WTC11 (cell line): Measurements from ENCODE around the gene C1orf174. TPM values are rescaled to one million over a fixed set of nuclear protein-coding genes. Genes with fewer than 3 reads are reported as not detected.

Experiments used
- ATAC-seq: fragments of 200-7000 bp; cut with Tn5 transposase; 2 replicates; pipeline ENCODE4 v1.10.0; 2021; ENCODE audit warnings: mild to moderate bottlenecking, moderate library complexity
- CTCF ChIA-PET: fragments of 300-600 bp; sonication (Branson Sonifier 250); formaldehyde crosslinking; loops from one replicate; lab custom pipeline; 2021; ENCODE audit warnings: antibody characterized with exemption; lab: Charles Lee
- POLR2A ChIA-PET: fragments of 350-600 bp; sonication (Branson Sonifier 250); formaldehyde crosslinking; loops from one replicate; lab custom pipeline; 2021; ENCODE audit warnings: antibody characterized with exemption; lab: Charles Lee
- DNase-seq: peaks from one replicate; pipeline ENCODE4 v3.0.0; 2021; ENCODE audit warnings: low spot score
- H3K27ac Mint-ChIP-seq: 2 replicates; pipeline ENCODE4 v1.8.0; 2021; ENCODE audit warnings: mixed read lengths
- H3K27me3 Mint-ChIP-seq: 2 replicates; pipeline ENCODE4 v1.8.0; 2021; ENCODE audit warnings: low read depth, mild to moderate bottlenecking, moderate library complexity, mixed read lengths
- H3K36me3 Mint-ChIP-seq: 2 replicates; pipeline ENCODE4 v1.8.0; 2021; ENCODE audit warnings: mixed read lengths
- H3K4me1 Mint-ChIP-seq: 2 replicates; pipeline ENCODE4 v1.8.0; 2022; ENCODE audit warnings: mixed read lengths
- H3K4me3 Mint-ChIP-seq: 2 replicates; pipeline ENCODE4 v1.8.0; 2021; ENCODE audit warnings: mild to moderate bottlenecking, moderate library complexity, mixed read lengths
- H3K9me3 Mint-ChIP-seq: 2 replicates; pipeline ENCODE4 v1.8.0; 2021; ENCODE audit warnings: mixed read lengths
- CREB1 ChIP-seq: sonication (generic); formaldehyde crosslinking; IDR thresholded peaks from 2 replicates; pipeline ENCODE4 v1.8.0; 2023; ENCODE audit warnings: mild to moderate bottlenecking, missing genetic modification reagents
- FOXK1 ChIP-seq: sonication (generic); formaldehyde crosslinking; IDR thresholded peaks from 2 replicates; pipeline ENCODE4 v1.8.0; 2022; ENCODE audit warnings: mild to moderate bottlenecking, moderate library complexity, missing genetic modification reagents
- HMGA2 ChIP-seq: fragments of 250-450 bp; sonication (Bioruptor Pico); IDR thresholded peaks from 2 replicates; pipeline ENCODE4 v1.4.0; 2021; ENCODE audit warnings: mild to moderate bottlenecking, moderate library complexity
- IRF2 ChIP-seq: sonication (generic); formaldehyde crosslinking; IDR thresholded peaks from 2 replicates; pipeline ENCODE4 v1.8.0; 2022; ENCODE audit warnings: low read depth, missing genetic modification reagents, borderline replicate concordance
- JAZF1 ChIP-seq: fragments of 250-450 bp; sonication (Bioruptor Pico); IDR thresholded peaks from 2 replicates; pipeline ENCODE4 v1.9.0; 2021; ENCODE audit warnings: moderate library complexity, mild to moderate bottlenecking, inconsistent platforms
- SMAD3 ChIP-seq: sonication (generic); formaldehyde crosslinking; IDR thresholded peaks from 2 replicates; pipeline ENCODE4 v1.8.0; 2022; ENCODE audit warnings: missing genetic modification reagents, mild to moderate bottlenecking, borderline replicate concordance
- TCF7 ChIP-seq: sonication (generic); formaldehyde crosslinking; IDR thresholded peaks from 2 replicates; pipeline ENCODE4 v1.8.0; 2022; ENCODE audit warnings: mild to moderate bottlenecking, low read depth, missing genetic modification reagents, moderate library complexity
- TEAD1 ChIP-seq: sonication (generic); formaldehyde crosslinking; IDR thresholded peaks from 2 replicates; pipeline ENCODE4 v1.8.0; 2022; ENCODE audit warnings: mild to moderate bottlenecking, missing genetic modification reagents
- ZNF219 ChIP-seq: sonication (generic); formaldehyde crosslinking; IDR thresholded peaks from 2 replicates; pipeline ENCODE4 v1.8.0; 2023; ENCODE audit warnings: missing genetic modification reagents, mild to moderate bottlenecking, borderline replicate concordance
- ZNF396 ChIP-seq: fragments of 250-450 bp; sonication (Bioruptor Pico); IDR thresholded peaks from 2 replicates; pipeline ENCODE4 v1.8.0; 2021; ENCODE audit warnings: mild to moderate bottlenecking, moderate library complexity, borderline replicate concordance
- ZNF671 ChIP-seq: fragments of 250-450 bp; sonication (Bioruptor Pico); IDR thresholded peaks from 2 replicates; pipeline ENCODE4 v1.8.0; 2021; ENCODE audit warnings: mild to moderate bottlenecking
- total RNA-seq: library from RNA; stranded (reverse); gene quantifications from 3 replicates; pipeline ENCODE4 v1.2.3, GENCODE V29; 2021
- TF ChIP-seq, protein P1 (sequence below): sonication (generic); formaldehyde crosslinking; IDR thresholded peaks from 2 replicates; pipeline ENCODE4 v1.8.0; 2022; ENCODE audit warnings: mild to moderate bottlenecking, missing genetic modification reagents
- TF ChIP-seq, protein P2 (sequence below): sonication (generic); formaldehyde crosslinking; IDR thresholded peaks from 2 replicates; pipeline ENCODE4 v1.8.1; 2023; ENCODE audit warnings: mild to moderate bottlenecking, missing genetic modification reagents, moderate library complexity
- TF ChIP-seq, protein P3 (sequence below): fragments of 250-450 bp; sonication (Bioruptor Pico); IDR thresholded peaks from 2 replicates; pipeline ENCODE4 v1.9.0; 2021; ENCODE audit warnings: mild to moderate bottlenecking
- TF ChIP-seq, protein P4 (sequence below): sonication (generic); formaldehyde crosslinking; IDR thresholded peaks from 2 replicates; pipeline ENCODE4 v1.8.0; 2022; ENCODE audit warnings: mild to moderate bottlenecking, missing genetic modification reagents
- TF ChIP-seq, protein P5 (sequence below): sonication (generic); formaldehyde crosslinking; IDR thresholded peaks from 2 replicates; pipeline ENCODE4 v1.8.0; 2023; ENCODE audit warnings: mild to moderate bottlenecking, missing genetic modification reagents
- TF ChIP-seq, protein P6 (sequence below): fragments of 250-450 bp; sonication (Bioruptor Pico); IDR thresholded peaks from 2 replicates; pipeline ENCODE4 v1.8.0; 2021; ENCODE audit warnings: mild to moderate bottlenecking
- TF ChIP-seq, protein P7 (sequence below): sonication (generic); formaldehyde crosslinking; IDR thresholded peaks from 2 replicates; pipeline ENCODE4 v1.8.1; 2023; ENCODE audit warnings: mild to moderate bottlenecking, moderate library complexity, missing genetic modification reagents

The C1orf174 gene
- total RNA-seq, 1 experiment from 2014 or later, result 24.2 TPM

DNA sequence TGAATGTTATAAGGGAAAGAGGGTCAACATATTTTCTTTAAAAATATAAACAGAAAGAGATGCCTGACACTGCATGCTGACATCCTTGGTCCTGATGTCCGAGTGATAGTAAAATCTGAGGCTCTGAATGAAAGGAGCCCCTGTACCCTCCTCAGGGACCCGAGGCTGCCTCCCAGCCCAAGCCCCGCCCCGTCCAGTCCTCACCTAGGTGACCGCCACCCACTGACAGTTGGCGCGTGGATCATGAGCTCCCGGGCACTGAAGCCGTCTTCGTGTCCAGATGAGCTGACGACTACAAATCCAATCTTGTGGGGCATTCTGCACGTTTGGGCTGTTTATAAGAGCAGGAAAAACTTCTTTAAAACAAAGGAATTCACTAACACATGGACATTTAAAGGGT, 48.0 kb downstream of the C1orf174 start:
- Mint-ChIP-seq H3K4me3 (no peak overlapping the region), H3K27ac (no peak overlapping the region), H3K36me3 (peaks cover 5% of the 10 kb centered on the region; the same call in 1 of the 2 replicates), H3K27me3 (no peaks in the 10 kb centered on the region), H3K4me1 (peaks cover 8% of the 10 kb centered on the region), H3K9me3 (no peaks in the 10 kb centered on the region)
- ChIA-PET CTCF (no interaction called here), POLR2A (no interaction called here)
- DNase-seq, result no peak
- no peak for TF ChIP-seq JAZF1 (CRISPR knock-in tag)
- TF ChIP-seq, protein P1, sequence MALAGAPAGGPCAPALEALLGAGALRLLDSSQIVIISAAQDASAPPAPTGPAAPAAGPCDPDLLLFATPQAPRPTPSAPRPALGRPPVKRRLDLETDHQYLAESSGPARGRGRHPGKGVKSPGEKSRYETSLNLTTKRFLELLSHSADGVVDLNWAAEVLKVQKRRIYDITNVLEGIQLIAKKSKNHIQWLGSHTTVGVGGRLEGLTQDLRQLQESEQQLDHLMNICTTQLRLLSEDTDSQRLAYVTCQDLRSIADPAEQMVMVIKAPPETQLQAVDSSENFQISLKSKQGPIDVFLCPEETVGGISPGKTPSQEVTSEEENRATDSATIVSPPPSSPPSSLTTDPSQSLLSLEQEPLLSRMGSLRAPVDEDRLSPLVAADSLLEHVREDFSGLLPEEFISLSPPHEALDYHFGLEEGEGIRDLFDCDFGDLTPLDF (CRISPR knock-in tag), result no peak
- no peak for ATAC-seq

DNA sequence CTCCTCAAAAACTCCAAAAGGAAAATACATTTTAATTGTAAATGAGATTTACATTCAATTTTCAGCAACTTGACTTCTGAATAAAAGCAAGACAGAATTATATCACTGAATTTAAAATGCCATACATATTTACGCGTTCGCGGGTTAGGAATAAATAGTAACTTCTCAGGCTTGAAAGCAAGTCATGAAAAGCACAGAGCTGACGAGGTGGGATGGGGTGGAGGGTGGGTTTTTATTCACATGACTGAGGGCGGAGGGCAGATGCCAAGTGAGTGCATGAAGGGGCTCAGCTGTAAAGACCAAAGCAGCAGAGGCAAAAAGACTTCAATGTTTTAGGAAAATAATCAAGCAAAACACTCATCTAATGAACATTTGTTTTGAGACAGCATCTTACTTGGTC, 48.8 kb downstream of the C1orf174 start:
- Mint-ChIP-seq H3K9me3 (no peaks in the 10 kb centered on the region), H3K27me3 (no peaks in the 10 kb centered on the region), H3K27ac (no peak overlapping the region), H3K36me3 (peaks cover 6% of the 10 kb centered on the region; the same call in 1 of the 2 replicates), H3K4me3 (no peak overlapping the region), H3K4me1 (peaks cover 8% of the 10 kb centered on the region)
- TF ChIP-seq HMGA2, result no peak
- no peak for TF ChIP-seq FOXK1 (CRISPR knock-in tag)
- TF ChIP-seq TCF7 (CRISPR knock-in tag), result no peak
- ChIA-PET CTCF (no interaction called here), POLR2A (no interaction called here)
- ATAC-seq, result no peak
- no peak for DNase-seq

DNA sequence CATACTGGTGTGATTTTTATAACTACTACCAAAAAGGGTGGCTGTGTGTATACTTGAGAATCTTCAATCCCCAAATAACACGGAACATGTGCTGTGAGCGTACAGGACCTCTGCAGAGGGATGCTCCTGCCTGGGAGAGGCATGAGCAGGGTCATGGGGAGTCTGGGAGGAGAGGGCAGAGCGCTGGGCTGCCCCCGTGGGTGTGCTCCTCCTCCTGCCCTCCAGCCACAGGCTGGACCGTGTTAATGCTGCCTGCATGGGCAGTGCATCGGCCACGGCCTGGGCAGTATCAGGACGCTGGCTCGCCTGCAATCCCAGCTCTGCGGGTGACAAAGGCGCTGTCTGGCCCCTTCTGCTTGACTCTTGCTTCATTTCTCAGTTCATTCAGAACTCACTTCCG, 49.2 kb downstream of the C1orf174 start:
- POLR2A ChIA-PET, result no interaction called here
- no peak overlapping the region for H3K4me3 Mint-ChIP-seq
- CTCF ChIA-PET, result no interaction called here
- peaks cover 3% of the 10 kb centered on the region for H3K4me1 Mint-ChIP-seq
- no peak for ATAC-seq
- no peaks in the 10 kb centered on the region for H3K27me3 Mint-ChIP-seq
- H3K27ac Mint-ChIP-seq, result no peak overlapping the region
- no peak for TF ChIP-seq ZNF671 (CRISPR knock-in tag)
- TF ChIP-seq, protein P2, sequence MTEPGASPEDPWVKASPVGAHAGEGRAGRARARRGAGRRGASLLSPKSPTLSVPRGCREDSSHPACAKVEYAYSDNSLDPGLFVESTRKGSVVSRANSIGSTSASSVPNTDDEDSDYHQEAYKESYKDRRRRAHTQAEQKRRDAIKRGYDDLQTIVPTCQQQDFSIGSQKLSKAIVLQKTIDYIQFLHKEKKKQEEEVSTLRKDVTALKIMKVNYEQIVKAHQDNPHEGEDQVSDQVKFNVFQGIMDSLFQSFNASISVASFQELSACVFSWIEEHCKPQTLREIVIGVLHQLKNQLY (CRISPR knock-in tag), result no peak
- TF ChIP-seq, protein P3, sequence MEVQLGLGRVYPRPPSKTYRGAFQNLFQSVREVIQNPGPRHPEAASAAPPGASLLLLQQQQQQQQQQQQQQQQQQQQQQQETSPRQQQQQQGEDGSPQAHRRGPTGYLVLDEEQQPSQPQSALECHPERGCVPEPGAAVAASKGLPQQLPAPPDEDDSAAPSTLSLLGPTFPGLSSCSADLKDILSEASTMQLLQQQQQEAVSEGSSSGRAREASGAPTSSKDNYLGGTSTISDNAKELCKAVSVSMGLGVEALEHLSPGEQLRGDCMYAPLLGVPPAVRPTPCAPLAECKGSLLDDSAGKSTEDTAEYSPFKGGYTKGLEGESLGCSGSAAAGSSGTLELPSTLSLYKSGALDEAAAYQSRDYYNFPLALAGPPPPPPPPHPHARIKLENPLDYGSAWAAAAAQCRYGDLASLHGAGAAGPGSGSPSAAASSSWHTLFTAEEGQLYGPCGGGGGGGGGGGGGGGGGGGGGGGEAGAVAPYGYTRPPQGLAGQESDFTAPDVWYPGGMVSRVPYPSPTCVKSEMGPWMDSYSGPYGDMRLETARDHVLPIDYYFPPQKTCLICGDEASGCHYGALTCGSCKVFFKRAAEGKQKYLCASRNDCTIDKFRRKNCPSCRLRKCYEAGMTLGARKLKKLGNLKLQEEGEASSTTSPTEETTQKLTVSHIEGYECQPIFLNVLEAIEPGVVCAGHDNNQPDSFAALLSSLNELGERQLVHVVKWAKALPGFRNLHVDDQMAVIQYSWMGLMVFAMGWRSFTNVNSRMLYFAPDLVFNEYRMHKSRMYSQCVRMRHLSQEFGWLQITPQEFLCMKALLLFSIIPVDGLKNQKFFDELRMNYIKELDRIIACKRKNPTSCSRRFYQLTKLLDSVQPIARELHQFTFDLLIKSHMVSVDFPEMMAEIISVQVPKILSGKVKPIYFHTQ (CRISPR knock-in tag), result no peak
- TF ChIP-seq, protein P4, sequence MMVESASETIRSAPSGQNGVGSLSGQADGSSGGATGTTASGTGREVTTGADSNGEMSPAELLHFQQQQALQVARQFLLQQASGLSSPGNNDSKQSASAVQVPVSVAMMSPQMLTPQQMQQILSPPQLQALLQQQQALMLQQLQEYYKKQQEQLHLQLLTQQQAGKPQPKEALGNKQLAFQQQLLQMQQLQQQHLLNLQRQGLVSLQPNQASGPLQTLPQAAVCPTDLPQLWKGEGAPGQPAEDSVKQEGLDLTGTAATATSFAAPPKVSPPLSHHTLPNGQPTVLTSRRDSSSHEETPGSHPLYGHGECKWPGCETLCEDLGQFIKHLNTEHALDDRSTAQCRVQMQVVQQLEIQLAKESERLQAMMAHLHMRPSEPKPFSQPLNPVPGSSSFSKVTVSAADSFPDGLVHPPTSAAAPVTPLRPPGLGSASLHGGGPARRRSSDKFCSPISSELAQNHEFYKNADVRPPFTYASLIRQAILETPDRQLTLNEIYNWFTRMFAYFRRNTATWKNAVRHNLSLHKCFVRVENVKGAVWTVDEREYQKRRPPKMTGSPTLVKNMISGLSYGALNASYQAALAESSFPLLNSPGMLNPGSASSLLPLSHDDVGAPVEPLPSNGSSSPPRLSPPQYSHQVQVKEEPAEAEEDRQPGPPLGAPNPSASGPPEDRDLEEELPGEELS, result no peak
- TF ChIP-seq, protein P5, sequence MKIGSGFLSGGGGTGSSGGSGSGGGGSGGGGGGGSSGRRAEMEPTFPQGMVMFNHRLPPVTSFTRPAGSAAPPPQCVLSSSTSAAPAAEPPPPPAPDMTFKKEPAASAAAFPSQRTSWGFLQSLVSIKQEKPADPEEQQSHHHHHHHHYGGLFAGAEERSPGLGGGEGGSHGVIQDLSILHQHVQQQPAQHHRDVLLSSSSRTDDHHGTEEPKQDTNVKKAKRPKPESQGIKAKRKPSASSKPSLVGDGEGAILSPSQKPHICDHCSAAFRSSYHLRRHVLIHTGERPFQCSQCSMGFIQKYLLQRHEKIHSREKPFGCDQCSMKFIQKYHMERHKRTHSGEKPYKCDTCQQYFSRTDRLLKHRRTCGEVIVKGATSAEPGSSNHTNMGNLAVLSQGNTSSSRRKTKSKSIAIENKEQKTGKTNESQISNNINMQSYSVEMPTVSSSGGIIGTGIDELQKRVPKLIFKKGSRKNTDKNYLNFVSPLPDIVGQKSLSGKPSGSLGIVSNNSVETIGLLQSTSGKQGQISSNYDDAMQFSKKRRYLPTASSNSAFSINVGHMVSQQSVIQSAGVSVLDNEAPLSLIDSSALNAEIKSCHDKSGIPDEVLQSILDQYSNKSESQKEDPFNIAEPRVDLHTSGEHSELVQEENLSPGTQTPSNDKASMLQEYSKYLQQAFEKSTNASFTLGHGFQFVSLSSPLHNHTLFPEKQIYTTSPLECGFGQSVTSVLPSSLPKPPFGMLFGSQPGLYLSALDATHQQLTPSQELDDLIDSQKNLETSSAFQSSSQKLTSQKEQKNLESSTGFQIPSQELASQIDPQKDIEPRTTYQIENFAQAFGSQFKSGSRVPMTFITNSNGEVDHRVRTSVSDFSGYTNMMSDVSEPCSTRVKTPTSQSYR (CRISPR knock-in tag), result no peak
- TF ChIP-seq CREB1 (CRISPR knock-in tag), result no peak
- no peak for TF ChIP-seq ZNF219 (CRISPR knock-in tag)
- TF ChIP-seq, protein P6, sequence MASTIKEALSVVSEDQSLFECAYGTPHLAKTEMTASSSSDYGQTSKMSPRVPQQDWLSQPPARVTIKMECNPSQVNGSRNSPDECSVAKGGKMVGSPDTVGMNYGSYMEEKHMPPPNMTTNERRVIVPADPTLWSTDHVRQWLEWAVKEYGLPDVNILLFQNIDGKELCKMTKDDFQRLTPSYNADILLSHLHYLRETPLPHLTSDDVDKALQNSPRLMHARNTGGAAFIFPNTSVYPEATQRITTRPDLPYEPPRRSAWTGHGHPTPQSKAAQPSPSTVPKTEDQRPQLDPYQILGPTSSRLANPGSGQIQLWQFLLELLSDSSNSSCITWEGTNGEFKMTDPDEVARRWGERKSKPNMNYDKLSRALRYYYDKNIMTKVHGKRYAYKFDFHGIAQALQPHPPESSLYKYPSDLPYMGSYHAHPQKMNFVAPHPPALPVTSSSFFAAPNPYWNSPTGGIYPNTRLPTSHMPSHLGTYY (CRISPR knock-in tag), result no peak
- TF ChIP-seq, protein P1 (CRISPR knock-in tag), result no peak
- TF ChIP-seq FOXK1 (CRISPR knock-in tag), result no peak
- no peak for TF ChIP-seq IRF2 (CRISPR knock-in tag)
- no peak for TF ChIP-seq ZNF396 (CRISPR knock-in tag)
- TF ChIP-seq SMAD3 (CRISPR knock-in tag), result no peak
- no peak for TF ChIP-seq TEAD1 (CRISPR knock-in tag)
- TF ChIP-seq, protein P7, sequence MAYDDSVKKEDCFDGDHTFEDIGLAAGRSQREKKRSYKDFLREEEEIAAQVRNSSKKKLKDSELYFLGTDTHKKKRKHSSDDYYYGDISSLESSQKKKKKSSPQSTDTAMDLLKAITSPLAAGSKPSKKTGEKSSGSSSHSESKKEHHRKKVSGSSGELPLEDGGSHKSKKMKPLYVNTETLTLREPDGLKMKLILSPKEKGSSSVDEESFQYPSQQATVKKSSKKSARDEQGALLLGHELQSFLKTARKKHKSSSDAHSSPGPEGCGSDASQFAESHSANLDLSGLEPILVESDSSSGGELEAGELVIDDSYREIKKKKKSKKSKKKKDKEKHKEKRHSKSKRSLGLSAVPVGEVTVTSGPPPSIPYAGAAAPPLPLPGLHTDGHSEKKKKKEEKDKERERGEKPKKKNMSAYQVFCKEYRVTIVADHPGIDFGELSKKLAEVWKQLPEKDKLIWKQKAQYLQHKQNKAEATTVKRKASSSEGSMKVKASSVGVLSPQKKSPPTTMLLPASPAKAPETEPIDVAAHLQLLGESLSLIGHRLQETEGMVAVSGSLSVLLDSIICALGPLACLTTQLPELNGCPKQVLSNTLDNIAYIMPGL, result no peak
- peaks cover 6% of the 10 kb centered on the region; the same call in 1 of the 2 replicates for H3K36me3 Mint-ChIP-seq
- no peak for DNase-seq
- H3K9me3 Mint-ChIP-seq, result no peaks in the 10 kb centered on the region
